ENCODE measurements around the gene NTN3.

The NTN3 gene

GRCh38 chr16:2487517-2487842 lies 16.4 kb downstream of the NTN3 start:
- TF ChIP-seq CTCF (IDR thresholded peaks at IDR 0.05), result no peak

GRCh38 chr16:2487903-2488531 lies 16.9 kb downstream of the NTN3 start:
- TF ChIP-seq CTCF (IDR thresholded peaks at IDR 0.05), result no peak

GRCh38 chr16:2489581-2489980 lies 18.5 kb downstream of the NTN3 start:
- no peak for TF ChIP-seq CTCF (IDR thresholded peaks at IDR 0.05)

GRCh38 chr16:2490190-2491105 lies 19.4 kb downstream of the NTN3 start:
- no peak for TF ChIP-seq CTCF (IDR thresholded peaks at IDR 0.05)

- TF ChIP-seq CTCF (IDR thresholded peaks at IDR 0.05), result no peak
Measured at GRCh38 chr16:2492292-2492691, 21.2 kb downstream of the NTN3 start.

- TF ChIP-seq CTCF (IDR thresholded peaks at IDR 0.05), result no peak
Measured at GRCh38 chr16:2493605-2494004, 22.5 kb downstream of the NTN3 start.

GRCh38 chr16:2494616-2495015 lies 23.5 kb downstream of the NTN3 start:
- no peak for TF ChIP-seq CTCF (IDR thresholded peaks at IDR 0.05)
